Measurements from ENCODE around the gene RAB6D. TPM values are rescaled to one million over a fixed set of nuclear protein-coding genes. Genes with fewer than 3 reads are reported as not detected.
A peak's percentile ranks its signal among the peaks of the same experiment; 100 is the strongest.
"Not testable (repeated sequence)": the region's sequence is repeated elsewhere in the genome, so short reads cannot be mapped to it uniquely, and the experiment has no call there.

Gene RAB6D
- total and polyA plus RNA-seq, 2 donors (not counting 1 experiment from before 2014, with no cell fraction given) = under 0.01 to 0.06 TPM

DNA sequence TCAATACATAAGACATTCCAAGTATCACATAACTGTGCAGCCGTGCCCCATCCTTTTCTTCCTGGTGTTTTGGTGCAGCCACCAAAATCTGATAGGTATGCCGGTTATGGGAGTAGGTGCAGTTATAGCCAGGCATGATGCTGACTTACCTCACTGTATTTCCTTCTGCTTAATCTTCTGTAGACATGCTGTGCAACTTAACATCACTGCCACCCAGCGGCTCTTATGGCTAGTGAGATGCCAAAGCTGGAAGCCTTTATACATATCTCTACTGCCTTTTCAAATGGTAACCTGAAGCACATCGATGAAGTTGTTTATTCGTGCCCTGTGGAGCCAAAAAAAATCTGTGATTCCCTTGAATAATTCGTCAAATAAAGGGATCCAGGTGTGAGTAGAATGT lies 28.6 kb downstream of the RAB6D start:
- not testable (repeated sequence) for H3K4me1 ChIP-seq (ENCODE audit: control insufficient read depth, extremely low read depth, insufficient read depth, low read length); H3K4me3 ChIP-seq (replicated peaks in 1 of 4; ENCODE audit: control extremely low read depth in 1 of 4, insufficient read depth in 1 of 4, low read depth in 3 of 4, low read length in 4 of 4); H3K9me3 ChIP-seq (ENCODE audit: control insufficient read depth, insufficient read depth, low read depth, low read length); H3K27ac ChIP-seq (ENCODE audit: insufficient read depth, low read length); H4K20me1 ChIP-seq (ENCODE audit: control insufficient read depth, extremely low read depth, insufficient read depth, low read length); H3K9ac ChIP-seq (ENCODE audit: insufficient read depth, low read length); H3K79me2 ChIP-seq (ENCODE audit: control insufficient read depth, insufficient read depth, low read length); H3K4me2 ChIP-seq (ENCODE audit: extremely low read depth, insufficient read depth, low read length); H3K27me3 ChIP-seq (ENCODE audit: control insufficient read depth, insufficient read depth, low read length); H2AFZ ChIP-seq (ENCODE audit: low read length); H3K36me3 ChIP-seq (ENCODE audit: control insufficient read depth, insufficient read depth, low read length)
- TF ChIP-seq, protein P1, sequence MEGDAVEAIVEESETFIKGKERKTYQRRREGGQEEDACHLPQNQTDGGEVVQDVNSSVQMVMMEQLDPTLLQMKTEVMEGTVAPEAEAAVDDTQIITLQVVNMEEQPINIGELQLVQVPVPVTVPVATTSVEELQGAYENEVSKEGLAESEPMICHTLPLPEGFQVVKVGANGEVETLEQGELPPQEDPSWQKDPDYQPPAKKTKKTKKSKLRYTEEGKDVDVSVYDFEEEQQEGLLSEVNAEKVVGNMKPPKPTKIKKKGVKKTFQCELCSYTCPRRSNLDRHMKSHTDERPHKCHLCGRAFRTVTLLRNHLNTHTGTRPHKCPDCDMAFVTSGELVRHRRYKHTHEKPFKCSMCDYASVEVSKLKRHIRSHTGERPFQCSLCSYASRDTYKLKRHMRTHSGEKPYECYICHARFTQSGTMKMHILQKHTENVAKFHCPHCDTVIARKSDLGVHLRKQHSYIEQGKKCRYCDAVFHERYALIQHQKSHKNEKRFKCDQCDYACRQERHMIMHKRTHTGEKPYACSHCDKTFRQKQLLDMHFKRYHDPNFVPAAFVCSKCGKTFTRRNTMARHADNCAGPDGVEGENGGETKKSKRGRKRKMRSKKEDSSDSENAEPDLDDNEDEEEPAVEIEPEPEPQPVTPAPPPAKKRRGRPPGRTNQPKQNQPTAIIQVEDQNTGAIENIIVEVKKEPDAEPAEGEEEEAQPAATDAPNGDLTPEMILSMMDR (conservative IDR thresholded peaks at IDR 0.05 in 1 of 2, IDR thresholded peaks at IDR 0.05 in 1 of 2; ENCODE audit: low read depth in 1 of 2, low read length in 2 of 2) = peak; percentile 7 to 8
- DNase-seq (ENCODE audit: low read depth in 2 of 2) = peak; percentile 11 to 17

DNA sequence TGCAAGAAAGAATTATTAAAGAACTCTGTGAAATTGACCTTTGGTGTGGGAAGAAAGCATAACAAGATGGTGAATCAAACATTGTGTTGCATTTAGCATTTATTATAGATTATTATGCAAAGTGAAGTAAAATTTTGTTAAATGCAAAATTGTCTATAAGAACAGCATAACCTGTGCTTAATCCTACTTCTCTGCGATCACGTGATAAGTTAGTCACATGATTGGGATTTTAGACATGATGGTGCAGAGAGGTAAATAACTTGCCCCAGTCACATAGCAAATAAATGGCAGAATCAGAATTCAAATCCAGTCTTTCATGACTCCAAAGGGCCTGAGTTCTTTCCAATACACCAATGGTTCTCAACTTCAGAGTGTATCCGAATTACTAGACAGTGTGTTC lies 31.3 kb downstream of the RAB6D start:
- H3K79me2 ChIP-seq (ENCODE audit: control insufficient read depth, insufficient read depth, low read length); H3K9me3 ChIP-seq (ENCODE audit: control insufficient read depth, insufficient read depth, low read depth, low read length); H3K4me2 ChIP-seq (ENCODE audit: extremely low read depth, insufficient read depth, low read length); H3K4me1 ChIP-seq (ENCODE audit: control insufficient read depth, extremely low read depth, insufficient read depth, low read length); H3K9ac ChIP-seq (ENCODE audit: insufficient read depth, low read length); DNase-seq (ENCODE audit: low read depth in 2 of 2); H3K27ac ChIP-seq (ENCODE audit: insufficient read depth, low read length); H3K36me3 ChIP-seq (ENCODE audit: control insufficient read depth, insufficient read depth, low read length); H4K20me1 ChIP-seq (ENCODE audit: control insufficient read depth, extremely low read depth, insufficient read depth, low read length); H3K27me3 ChIP-seq (ENCODE audit: control insufficient read depth, insufficient read depth, low read length); H3K4me3 ChIP-seq (replicated peaks in 1 of 4; ENCODE audit: control extremely low read depth in 1 of 4, insufficient read depth in 1 of 4, low read depth in 3 of 4, low read length in 4 of 4); H2AFZ ChIP-seq (ENCODE audit: low read length): not testable (repeated sequence)

DNA sequence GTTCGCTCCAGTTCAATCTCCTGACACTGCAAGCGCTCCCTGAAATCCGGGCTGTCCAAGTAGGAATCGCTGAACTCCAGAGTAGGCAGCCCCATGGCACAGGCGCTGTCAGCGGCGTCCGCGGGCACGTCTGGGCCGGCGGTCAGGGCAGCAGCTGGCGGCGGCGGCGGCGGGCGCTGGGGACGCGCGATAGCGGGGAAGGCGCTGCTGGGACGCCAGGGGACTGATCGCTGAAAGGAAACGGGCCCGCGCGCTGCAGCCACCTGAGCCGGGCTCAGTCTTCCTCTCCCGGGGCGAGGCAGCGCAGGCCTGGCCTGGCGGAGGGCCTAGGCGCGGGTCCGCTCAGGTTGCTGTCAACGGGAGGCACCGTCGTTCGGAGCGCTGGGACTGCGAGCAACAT lies 33.0 kb downstream of the RAB6D start:
- DNase-seq (ENCODE audit: low read depth in 2 of 2); H4K20me1 ChIP-seq (ENCODE audit: control insufficient read depth, extremely low read depth, insufficient read depth, low read length); H3K4me1 ChIP-seq (ENCODE audit: control insufficient read depth, extremely low read depth, insufficient read depth, low read length); H3K9ac ChIP-seq (ENCODE audit: insufficient read depth, low read length); H3K4me2 ChIP-seq (ENCODE audit: extremely low read depth, insufficient read depth, low read length); H2AFZ ChIP-seq (ENCODE audit: low read length); H3K9me3 ChIP-seq (ENCODE audit: control insufficient read depth, insufficient read depth, low read depth, low read length); H3K27me3 ChIP-seq (ENCODE audit: control insufficient read depth, insufficient read depth, low read length); H3K4me3 ChIP-seq (replicated peaks in 1 of 4; ENCODE audit: control extremely low read depth in 1 of 4, insufficient read depth in 1 of 4, low read depth in 3 of 4, low read length in 4 of 4); H3K79me2 ChIP-seq (ENCODE audit: control insufficient read depth, insufficient read depth, low read length); H3K27ac ChIP-seq (ENCODE audit: insufficient read depth, low read length); H3K36me3 ChIP-seq (ENCODE audit: control insufficient read depth, insufficient read depth, low read length): not testable (repeated sequence)

DNA sequence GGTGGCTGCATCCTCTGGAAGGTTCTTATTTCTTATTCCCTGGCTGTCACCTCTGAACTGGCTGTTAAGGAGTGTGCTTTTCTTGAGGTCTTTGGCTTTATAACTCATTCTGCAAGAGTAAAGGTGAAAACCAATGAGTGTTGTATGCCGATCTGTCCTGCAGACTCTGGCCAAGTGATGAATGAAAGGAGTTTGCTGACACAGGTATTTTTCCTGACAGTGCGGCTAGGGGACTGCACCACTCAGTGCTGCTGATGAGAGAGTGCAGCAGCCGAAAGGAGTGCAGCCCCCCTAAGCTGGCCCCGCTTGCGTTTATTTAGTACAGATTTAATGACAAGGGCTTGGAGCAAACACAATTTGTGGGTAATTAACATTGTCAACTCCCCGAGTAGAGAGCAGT lies 41.8 kb downstream of the RAB6D start:
- H3K79me2 ChIP-seq (ENCODE audit: control insufficient read depth, insufficient read depth, low read length) = no peaks in the 10 kb centered on the region
- H3K9ac ChIP-seq (ENCODE audit: insufficient read depth, low read length) = no peak overlapping the region
- no peaks in the 10 kb centered on the region for H3K4me1 ChIP-seq (ENCODE audit: control insufficient read depth, extremely low read depth, insufficient read depth, low read length)
- no peaks in the 10 kb centered on the region for H4K20me1 ChIP-seq (ENCODE audit: control insufficient read depth, extremely low read depth, insufficient read depth, low read length)
- TF ChIP-seq, protein P1 (conservative IDR thresholded peaks at IDR 0.05 in 1 of 2, IDR thresholded peaks at IDR 0.05 in 1 of 2; ENCODE audit: low read depth in 1 of 2, low read length in 2 of 2) = no peak
- no peak for TF ChIP-seq EZH2 (IDR thresholded peaks at IDR 0.05; ENCODE audit: low read length, missing control alignments)
- no peak overlapping the region for H2AFZ ChIP-seq (ENCODE audit: low read length)
- H3K27ac ChIP-seq (ENCODE audit: insufficient read depth, low read length) = no peak overlapping the region
- H3K36me3 ChIP-seq (ENCODE audit: control insufficient read depth, insufficient read depth, low read length) = no peaks in the 10 kb centered on the region
- H3K9me3 ChIP-seq (ENCODE audit: control insufficient read depth, insufficient read depth, low read depth, low read length) = no peaks in the 10 kb centered on the region
- DNase-seq (ENCODE audit: low read depth in 2 of 2) = no peak
- H3K4me2 ChIP-seq (ENCODE audit: extremely low read depth, insufficient read depth, low read length) = no peak overlapping the region
- no peaks in the 10 kb centered on the region for H3K27me3 ChIP-seq (ENCODE audit: control insufficient read depth, insufficient read depth, low read length)
- no peak overlapping the region for H3K4me3 ChIP-seq (replicated peaks in 1 of 4; ENCODE audit: control extremely low read depth in 1 of 4, insufficient read depth in 1 of 4, low read depth in 3 of 4, low read length in 4 of 4)

DNA sequence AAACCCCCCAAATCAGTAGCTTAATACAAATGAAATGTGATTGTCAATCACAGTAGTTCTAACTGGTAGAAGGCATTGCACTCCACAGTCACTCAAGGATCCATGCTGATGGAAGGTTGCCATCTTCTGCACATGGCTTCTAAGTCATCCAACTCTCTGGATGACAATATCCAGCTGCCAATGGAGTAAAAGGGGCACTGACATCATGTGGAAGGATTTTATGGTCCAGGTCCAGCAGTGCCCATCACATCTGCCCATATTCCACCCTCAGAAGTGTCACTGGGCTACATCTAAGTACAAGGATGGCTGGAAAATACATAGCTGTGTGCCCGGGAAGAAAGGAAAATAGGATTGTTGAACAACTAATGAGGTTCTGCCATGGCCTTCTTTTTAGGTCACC lies 42.6 kb downstream of the RAB6D start:
- H3K9me3 ChIP-seq (ENCODE audit: control insufficient read depth, insufficient read depth, low read depth, low read length); H3K36me3 ChIP-seq (ENCODE audit: control insufficient read depth, insufficient read depth, low read length); H3K9ac ChIP-seq (ENCODE audit: insufficient read depth, low read length): not testable (repeated sequence)

DNA sequence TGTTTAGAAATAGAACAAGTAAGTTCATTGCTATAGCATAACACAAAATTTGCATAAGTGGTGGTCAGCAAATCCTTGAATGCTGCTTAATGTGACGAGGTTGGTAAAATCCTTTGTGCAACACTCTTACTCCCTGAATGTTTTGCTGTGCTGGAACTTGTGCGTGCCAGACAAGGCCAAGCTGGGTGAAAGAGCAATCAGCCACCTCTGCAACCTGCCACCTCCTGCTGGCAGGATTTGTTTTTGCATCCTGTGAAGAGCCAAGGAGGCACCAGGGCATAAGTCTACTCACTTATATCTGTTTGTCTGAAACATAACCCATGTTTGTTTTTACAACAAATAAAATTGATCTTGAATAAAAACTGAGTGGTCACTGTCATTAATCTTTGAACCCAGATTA lies 53.0 kb downstream of the RAB6D start:
- not testable (repeated sequence) for H3K4me2 ChIP-seq (ENCODE audit: extremely low read depth, insufficient read depth, low read length); H3K79me2 ChIP-seq (ENCODE audit: control insufficient read depth, insufficient read depth, low read length); H3K36me3 ChIP-seq (ENCODE audit: control insufficient read depth, insufficient read depth, low read length); DNase-seq (ENCODE audit: low read depth in 2 of 2); H3K9me3 ChIP-seq (ENCODE audit: control insufficient read depth, insufficient read depth, low read depth, low read length); H3K4me3 ChIP-seq (replicated peaks in 1 of 4; ENCODE audit: control extremely low read depth in 1 of 4, insufficient read depth in 1 of 4, low read depth in 3 of 4, low read length in 4 of 4); H3K27ac ChIP-seq (ENCODE audit: insufficient read depth, low read length); H4K20me1 ChIP-seq (ENCODE audit: control insufficient read depth, extremely low read depth, insufficient read depth, low read length); H3K9ac ChIP-seq (ENCODE audit: insufficient read depth, low read length); H3K27me3 ChIP-seq (ENCODE audit: control insufficient read depth, insufficient read depth, low read length); H3K4me1 ChIP-seq (ENCODE audit: control insufficient read depth, extremely low read depth, insufficient read depth, low read length); H2AFZ ChIP-seq (ENCODE audit: low read length)

More for the DNA sequence above, 42.6 kb downstream of the RAB6D start:
- H4K20me1 ChIP-seq (ENCODE audit: control insufficient read depth, extremely low read depth, insufficient read depth, low read length); H3K4me1 ChIP-seq (ENCODE audit: control insufficient read depth, extremely low read depth, insufficient read depth, low read length); H3K27me3 ChIP-seq (ENCODE audit: control insufficient read depth, insufficient read depth, low read length); DNase-seq (ENCODE audit: low read depth in 2 of 2); H3K79me2 ChIP-seq (ENCODE audit: control insufficient read depth, insufficient read depth, low read length); H3K4me3 ChIP-seq (replicated peaks in 1 of 4; ENCODE audit: control extremely low read depth in 1 of 4, insufficient read depth in 1 of 4, low read depth in 3 of 4, low read length in 4 of 4); H3K27ac ChIP-seq (ENCODE audit: insufficient read depth, low read length); H2AFZ ChIP-seq (ENCODE audit: low read length); H3K4me2 ChIP-seq (ENCODE audit: extremely low read depth, insufficient read depth, low read length): not testable (repeated sequence)
